Endothelial cell (in vitro differentiated cells): ENCODE results near the gene SLC22A14. TPM values are rescaled to one million over a fixed set of nuclear protein-coding genes. Genes with fewer than 3 reads are reported as not detected.

Experiments
- DNase-seq: peaks from one replicate; pipeline ENCODE4 v3.0.0; 2021; ENCODE audit warnings: low spot score
- H3K27ac Mint-ChIP-seq: one replicate; pipeline ENCODE4 v1.8.0; 2021; ENCODE audit warnings: mixed read lengths, inconsistent platforms; ENCODE audit not compliant: unreplicated experiment
- H3K27me3 Mint-ChIP-seq: one replicate; pipeline ENCODE4 v1.8.0; 2021; ENCODE audit warnings: mild to moderate bottlenecking, moderate library complexity, mixed read lengths, inconsistent platforms; ENCODE audit not compliant: unreplicated experiment
- H3K36me3 Mint-ChIP-seq: one replicate; pipeline ENCODE4 v1.8.0; 2021; ENCODE audit warnings: mild to moderate bottlenecking, low read depth, mixed read lengths, inconsistent platforms; ENCODE audit not compliant: unreplicated experiment
- H3K4me1 Mint-ChIP-seq: one replicate; pipeline ENCODE4 v1.8.0; 2021; ENCODE audit warnings: mild to moderate bottlenecking, mixed read lengths, inconsistent platforms; ENCODE audit not compliant: unreplicated experiment
- H3K4me3 Mint-ChIP-seq: one replicate; pipeline ENCODE4 v1.8.0; 2021; ENCODE audit warnings: mild to moderate bottlenecking, mixed read lengths, inconsistent platforms; ENCODE audit not compliant: unreplicated experiment
- H3K9me3 Mint-ChIP-seq: one replicate; pipeline ENCODE4 v1.8.0; 2021; ENCODE audit warnings: mixed read lengths, inconsistent platforms; ENCODE audit not compliant: unreplicated experiment
- CTCF ChIP-seq: fragments of 200-600 bp; sonication (generic); IDR thresholded peaks from one replicate; pipeline ENCODE4 v1.5.0; 2021; ENCODE audit warnings: antibody characterized with exemption; ENCODE audit not compliant: unreplicated experiment
- total RNA-seq: library from RNA; stranded (reverse); fragmentation: NEBNext Ultra II Directional; extraction: Animal tissue kit (Norgen Biotek cat#: 25700); gene quantifications from one replicate; pipeline ENCODE4 v1.2.1, GENCODE V29; 2021; ENCODE audit not compliant: unreplicated experiment

Gene SLC22A14
- total RNA-seq, 1 donor from 2014 or later: 0.36 TPM

- Mint-ChIP-seq H3K4me3 (no peak overlapping the region), H3K9me3 (no peaks in the 10 kb centered on the region), H3K36me3 (peaks cover 24% of the 10 kb centered on the region), H3K27ac (no peak overlapping the region), H3K27me3 (no peaks in the 10 kb centered on the region), H3K4me1 (no peaks in the 10 kb centered on the region)
- no peak for DNase-seq
- no peak for TF ChIP-seq CTCF
Measured at GRCh38 chr3:38254872-38255271, 27.2 kb upstream of the SLC22A14 start.

GRCh38 chr3:38255627-38256026 is 26.5 kb upstream of the SLC22A14 start:
- Mint-ChIP-seq H3K4me3 (no peak overlapping the region), H3K27ac (no peak overlapping the region), H3K36me3 (peaks cover 24% of the 10 kb centered on the region), H3K4me1 (no peaks in the 10 kb centered on the region), H3K27me3 (no peaks in the 10 kb centered on the region), H3K9me3 (no peaks in the 10 kb centered on the region)
- no peak for DNase-seq
- TF ChIP-seq CTCF: no peak

- Mint-ChIP-seq H3K27ac (no peak overlapping the region), H3K4me1 (no peaks in the 10 kb centered on the region), H3K9me3 (no peaks in the 10 kb centered on the region), H3K36me3 (peaks cover 10% of the 10 kb centered on the region), H3K27me3 (no peaks in the 10 kb centered on the region), H3K4me3 (no peak overlapping the region)
- DNase-seq: no peak
- TF ChIP-seq CTCF: no peak
Measured at GRCh38 chr3:38257583-38257982, 24.5 kb upstream of the SLC22A14 start.

GRCh38 chr3:38260474-38260873 is 21.6 kb upstream of the SLC22A14 start:
- no peak for DNase-seq
- no peaks in the 10 kb centered on the region for H3K36me3 Mint-ChIP-seq
- no peak overlapping the region for H3K4me3 Mint-ChIP-seq
- TF ChIP-seq CTCF: no peak
- no peaks in the 10 kb centered on the region for H3K27me3 Mint-ChIP-seq
- no peak overlapping the region for H3K27ac Mint-ChIP-seq
- H3K9me3 Mint-ChIP-seq: no peaks in the 10 kb centered on the region
- H3K4me1 Mint-ChIP-seq: peaks cover 6% of the 10 kb centered on the region

- Mint-ChIP-seq H3K27me3 (no peaks in the 10 kb centered on the region), H3K4me3 (no peak overlapping the region), H3K4me1 (peaks cover 33% of the 10 kb centered on the region), H3K36me3 (peaks cover 7% of the 10 kb centered on the region), H3K9me3 (no peaks in the 10 kb centered on the region), H3K27ac (no peak overlapping the region)
- DNase-seq: no peak
- no peak for TF ChIP-seq CTCF
Measured at GRCh38 chr3:38264353-38264771, 17.7 kb upstream of the SLC22A14 start.
